Neural progenitor cell (in vitro differentiated cells): ENCODE data around the gene MATCAP1. TPM values are rescaled to one million over a fixed set of nuclear protein-coding genes. Genes with fewer than 3 reads are reported as not detected.

Source experiments
- DNase-seq: peaks from one replicate; pipeline ENCODE4 v3.0.0-alpha.2; 2016; ENCODE audit warnings: low spot score
- H2AFZ ChIP-seq: fragments of 200-600 bp; sonication (generic); replicated peaks from 2 replicates; pipeline ENCODE4 v1.6.1; 2016; ENCODE audit warnings: antibody characterized with exemption
- H3F3A ChIP-seq: fragments of 200-600 bp; sonication (generic); 2 replicates; pipeline ENCODE4 v1.6.1; 2016; ENCODE audit warnings: antibody characterized with exemption, low read depth
- H3K27ac ChIP-seq: fragments of 200-600 bp; sonication (generic); 2 replicates; pipeline ENCODE4 v1.5.1; 2016; ENCODE audit warnings: mild to moderate bottlenecking
- H3K27me3 ChIP-seq: fragments of 200-600 bp; sonication (generic); 2 replicates; pipeline ENCODE4 v1.6.1; 2016; ENCODE audit warnings: mild to moderate bottlenecking, moderate library complexity
- H3K36me3 ChIP-seq: fragments of 200-600 bp; sonication (generic); 2 replicates; pipeline ENCODE4 v1.5.1; 2016
- H3K4me1 ChIP-seq: fragments of 200-600 bp; sonication (generic); 2 replicates; pipeline ENCODE4 v1.6.1; 2016; ENCODE audit warnings: mixed run types
- H3K4me2 ChIP-seq: fragments of 200-600 bp; sonication (generic); 2 replicates; pipeline ENCODE4 v1.6.1; 2016
- H3K4me3 ChIP-seq: fragments of 200-600 bp; sonication (generic); 2 replicates; pipeline ENCODE4 v1.5.1; 2016
- H3K79me2 ChIP-seq: fragments of 200-600 bp; sonication (generic); 2 replicates; pipeline ENCODE4 v1.6.1; 2016; ENCODE audit warnings: low read depth
- H3K9ac ChIP-seq: fragments of 200-600 bp; sonication (generic); 2 replicates; pipeline ENCODE4 v1.6.1; 2016
- H3K9me3 ChIP-seq: fragments of 200-600 bp; sonication (generic); 2 replicates; pipeline ENCODE4 v1.5.1; 2016; ENCODE audit warnings: low read depth
- H4K20me1 ChIP-seq: fragments of 200-600 bp; sonication (generic); 2 replicates; pipeline ENCODE4 v1.6.1; 2016; ENCODE audit warnings: low read depth
- H3K27ac Mint-ChIP-seq: 3 replicates; pipeline ENCODE4 v1.8.0; 2021; ENCODE audit warnings: mixed read lengths
- H3K27me3 Mint-ChIP-seq: 2 replicates; pipeline ENCODE4 v1.8.0; 2022; ENCODE audit warnings: low read depth, mild to moderate bottlenecking, inconsistent platforms, moderate library complexity, mixed read lengths; ENCODE audit not compliant: insufficient read depth
- H3K36me3 Mint-ChIP-seq: 3 replicates; pipeline ENCODE4 v1.8.0; 2021; ENCODE audit warnings: mixed read lengths
- H3K4me1 Mint-ChIP-seq: 3 replicates; pipeline ENCODE4 v1.8.0; 2021; ENCODE audit warnings: mixed read lengths
- H3K4me3 Mint-ChIP-seq: 3 replicates; pipeline ENCODE4 v1.8.0; 2021; ENCODE audit warnings: mild to moderate bottlenecking, moderate library complexity, mixed read lengths
- H3K9me3 Mint-ChIP-seq: 3 replicates; pipeline ENCODE4 v1.8.0; 2020; ENCODE audit warnings: mixed read lengths
- CTCF ChIP-seq: fragments of 200-600 bp; sonication (generic); IDR thresholded peaks from 2 replicates; pipeline ENCODE4 v1.5.1; 2017; ENCODE audit warnings: antibody characterized with exemption, mild to moderate bottlenecking
- EZH2 ChIP-seq: fragments of 200-600 bp; sonication (generic); IDR thresholded peaks from 2 replicates; pipeline ENCODE4 v1.6.1; 2017; ENCODE audit warnings: antibody characterized with exemption, mild to moderate bottlenecking, moderate library complexity
- EZH2phosphoT487 ChIP-seq: fragments of 200-600 bp; sonication (generic); IDR thresholded peaks from 2 replicates; pipeline ENCODE4 v1.6.1; 2017; ENCODE audit warnings: antibody characterized with exemption
- total RNA-seq: library from RNA; depleted of rRNA; stranded (reverse); fragments of >200 nt; gene quantifications from 2 replicates; pipeline ENCODE4 v1.2.3, GENCODE V29; 2015; ENCODE audit warnings: low replicate concordance

MATCAP1 gene
- total RNA-seq, 1 donor from 2014 or later, result 15.7 TPM

GRCh38 chr16:67179421-67180080, 4.2 kb downstream of the MATCAP1 start:
- Mint-ChIP-seq H3K27ac (no peak overlapping the region), H3K27me3 (peaks cover 24% of the 10 kb centered on the region), H3K9me3 (no peaks in the 10 kb centered on the region), H3K4me1 (peaks cover 5% of the 10 kb centered on the region), H3K36me3 (peaks cover 4% of the 10 kb centered on the region), H3K4me3 (no peak overlapping the region)
- DNase-seq, result no peak
- Histone ChIP-seq H3K27ac (no peak overlapping the region), H4K20me1 (peaks cover 61% of the 10 kb centered on the region), H3K9ac (no peak overlapping the region), H3K4me2 (no peak overlapping the region), H3F3A (peaks cover 10% of the 10 kb centered on the region), H3K4me1 (peaks cover 9% of the 10 kb centered on the region), H3K79me2 (peaks cover 11% of the 10 kb centered on the region), H3K4me3 (no peak overlapping the region), H3K9me3 (no peaks in the 10 kb centered on the region), H3K27me3 (peaks cover 57% of the 10 kb centered on the region), H2AFZ (no peak overlapping the region), H3K36me3 (no peaks in the 10 kb centered on the region)
- TF ChIP-seq EZH2phosphoT487 (no peak), CTCF (peak; percentile 12), EZH2 (no peak)

GRCh38 chr16:67177743-67178699, 5.7 kb downstream of the MATCAP1 start:
- peak overlapping the region; percentile 63 for H3K4me3 Mint-ChIP-seq
- Histone ChIP-seq H3K4me2 (peak overlapping the region; percentile 75), H3F3A (peaks cover 17% of the 10 kb centered on the region), H3K27me3 (peaks cover 66% of the 10 kb centered on the region), H4K20me1 (peaks cover 72% of the 10 kb centered on the region), H3K4me1 (peaks cover 8% of the 10 kb centered on the region), H3K79me2 (peaks cover 7% of the 10 kb centered on the region), H3K9me3 (no peaks in the 10 kb centered on the region), H3K4me3 (peak overlapping the region; percentile 47), H3K36me3 (no peaks in the 10 kb centered on the region), H2AFZ (no peak overlapping the region), H3K9ac (no peak overlapping the region), H3K27ac (no peak overlapping the region)
- H3K36me3 Mint-ChIP-seq, result peaks cover 4% of the 10 kb centered on the region
- peak; percentile 87 for DNase-seq
- H3K27me3 Mint-ChIP-seq, result peaks cover 35% of the 10 kb centered on the region
- no peaks in the 10 kb centered on the region for H3K9me3 Mint-ChIP-seq
- TF ChIP-seq CTCF, result peak; percentile 10
- peak; percentile 47 for TF ChIP-seq EZH2phosphoT487
- peak; percentile 73 for TF ChIP-seq EZH2
- no peak overlapping the region for H3K27ac Mint-ChIP-seq
- H3K4me1 Mint-ChIP-seq, result peaks cover 15% of the 10 kb centered on the region

GRCh38 chr16:67176662-67177061, 7.1 kb downstream of the MATCAP1 start:
- H3K27ac ChIP-seq, result no peak overlapping the region
- no peaks in the 10 kb centered on the region for H3K36me3 ChIP-seq
- H2AFZ ChIP-seq, result no peak overlapping the region
- H3K4me3 Mint-ChIP-seq, result no peak overlapping the region
- no peak for DNase-seq
- TF ChIP-seq EZH2phosphoT487, result no peak
- TF ChIP-seq EZH2, result no peak
- TF ChIP-seq CTCF, result no peak
- H3K36me3 Mint-ChIP-seq, result peaks cover 4% of the 10 kb centered on the region
- no peak overlapping the region for H3K4me3 ChIP-seq
- H3K27me3 Mint-ChIP-seq, result peaks cover 47% of the 10 kb centered on the region
- no peak overlapping the region for H3K4me2 ChIP-seq
- H3K9me3 Mint-ChIP-seq, result no peaks in the 10 kb centered on the region
- no peak overlapping the region for H3K27ac Mint-ChIP-seq
- peaks cover 19% of the 10 kb centered on the region for H3F3A ChIP-seq
- peaks cover 73% of the 10 kb centered on the region for H4K20me1 ChIP-seq
- H3K4me1 Mint-ChIP-seq, result peaks cover 16% of the 10 kb centered on the region
- H3K9me3 ChIP-seq, result no peaks in the 10 kb centered on the region
- no peaks in the 10 kb centered on the region for H3K79me2 ChIP-seq
- H3K27me3 ChIP-seq, result peaks cover 79% of the 10 kb centered on the region
- no peak overlapping the region for H3K9ac ChIP-seq
- peaks cover 4% of the 10 kb centered on the region for H3K4me1 ChIP-seq
